Calu3 (cell line): ENCODE measurements around the gene GIMAP7. TPM values are rescaled to one million over a fixed set of nuclear protein-coding genes. Genes with fewer than 3 reads are reported as not detected.

ENCODE experiments used
- BruUV-seq: library from RNA; stranded (reverse); fragments of 400-500 nt; replicated peaks from 2 replicates; lab custom pipeline; 2021; lab: Mats Ljungman, UMichigan
- CTCF ChIA-PET: fragments of 300-600 bp; sonication (Branson Sonifier 250); formaldehyde crosslinking; loops from one replicate; lab custom pipeline; 2022; ENCODE audit warnings: antibody characterized with exemption; lab: Charles Lee
- DNase-seq: peaks from one replicate; pipeline ENCODE4 v3.0.0; 2022
- H3K27ac Mint-ChIP-seq: one replicate; pipeline ENCODE4 v1.8.0; 2022; ENCODE audit warnings: mixed read lengths; ENCODE audit not compliant: unreplicated experiment
- H3K27me3 Mint-ChIP-seq: one replicate; pipeline ENCODE4 v1.8.0; 2022; ENCODE audit warnings: mixed read lengths; ENCODE audit not compliant: unreplicated experiment
- H3K36me3 Mint-ChIP-seq: one replicate; pipeline ENCODE4 v1.8.0; 2022; ENCODE audit warnings: mild to moderate bottlenecking, moderate library complexity, mixed read lengths; ENCODE audit not compliant: insufficient read depth, unreplicated experiment
- H3K4me1 Mint-ChIP-seq: one replicate; pipeline ENCODE4 v1.8.0; 2022; ENCODE audit warnings: mild to moderate bottlenecking, low read depth, mixed read lengths; ENCODE audit not compliant: unreplicated experiment
- H3K4me3 Mint-ChIP-seq: one replicate; pipeline ENCODE4 v1.8.0; 2022; ENCODE audit warnings: mild to moderate bottlenecking, low read depth, moderate library complexity, mixed read lengths; ENCODE audit not compliant: unreplicated experiment
- H3K9me3 Mint-ChIP-seq: one replicate; pipeline ENCODE4 v1.8.0; 2022; ENCODE audit warnings: low read depth, mixed read lengths; ENCODE audit not compliant: unreplicated experiment
- intact Hi-C: fragments of 100-400 bp; cut with micrococcal nuclease; formaldehyde crosslinking; loops from one replicate; pipeline ENCODE4 v1.10.0; 2022; ENCODE audit not compliant: unreplicated experiment
- total RNA-seq: library from RNA; stranded (reverse); gene quantifications from 2 replicates; pipeline ENCODE4 v1.2.3, GENCODE V29; 2022
- TF ChIP-seq, protein P1 (sequence below): fragments of 200-600 bp; IDR thresholded peaks from one replicate; pipeline ENCODE4 v1.8.0; 2022; ENCODE audit warnings: antibody characterized with exemption; ENCODE audit not compliant: unreplicated experiment

The GIMAP7 gene
- total RNA-seq, 1 experiment from 2014 or later = not detected

DNA sequence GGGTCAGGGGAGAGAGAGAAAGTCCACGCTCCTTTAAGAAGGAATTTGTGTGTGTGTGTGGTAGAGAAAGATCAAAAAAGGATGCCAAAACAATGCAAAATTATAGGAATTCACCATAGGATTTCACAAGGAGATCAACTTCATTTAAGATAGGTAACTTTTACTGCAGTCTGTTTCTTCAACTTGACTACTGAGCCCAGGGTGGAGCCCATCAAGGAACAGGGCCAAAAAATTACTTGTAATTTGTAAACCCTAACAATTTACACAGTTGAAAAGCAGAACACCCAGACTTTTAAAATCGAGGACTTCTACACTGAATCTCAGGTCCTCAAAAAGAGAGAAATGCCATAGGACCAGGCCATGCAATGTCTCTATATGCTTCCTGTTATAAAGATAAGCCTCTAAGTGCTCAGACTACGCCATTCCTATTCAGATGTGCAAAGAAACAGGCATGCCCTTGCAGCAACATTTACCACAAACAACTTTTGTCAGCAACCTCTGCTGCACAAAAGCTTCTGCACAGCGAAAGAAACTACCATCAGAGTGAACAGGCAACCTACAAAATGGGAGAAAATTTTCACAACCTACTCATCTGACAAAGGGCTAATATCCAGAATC is 42.0 kb downstream of the GIMAP7 start:
- H3K27ac Mint-ChIP-seq = no peak overlapping the region
- H3K4me3 Mint-ChIP-seq = no peak overlapping the region
- H3K27me3 Mint-ChIP-seq = peaks cover 20% of the 10 kb centered on the region
- peaks cover 10% of the 10 kb centered on the region for H3K9me3 Mint-ChIP-seq
- no peaks in the 10 kb centered on the region for H3K4me1 Mint-ChIP-seq
- TF ChIP-seq, protein P1, sequence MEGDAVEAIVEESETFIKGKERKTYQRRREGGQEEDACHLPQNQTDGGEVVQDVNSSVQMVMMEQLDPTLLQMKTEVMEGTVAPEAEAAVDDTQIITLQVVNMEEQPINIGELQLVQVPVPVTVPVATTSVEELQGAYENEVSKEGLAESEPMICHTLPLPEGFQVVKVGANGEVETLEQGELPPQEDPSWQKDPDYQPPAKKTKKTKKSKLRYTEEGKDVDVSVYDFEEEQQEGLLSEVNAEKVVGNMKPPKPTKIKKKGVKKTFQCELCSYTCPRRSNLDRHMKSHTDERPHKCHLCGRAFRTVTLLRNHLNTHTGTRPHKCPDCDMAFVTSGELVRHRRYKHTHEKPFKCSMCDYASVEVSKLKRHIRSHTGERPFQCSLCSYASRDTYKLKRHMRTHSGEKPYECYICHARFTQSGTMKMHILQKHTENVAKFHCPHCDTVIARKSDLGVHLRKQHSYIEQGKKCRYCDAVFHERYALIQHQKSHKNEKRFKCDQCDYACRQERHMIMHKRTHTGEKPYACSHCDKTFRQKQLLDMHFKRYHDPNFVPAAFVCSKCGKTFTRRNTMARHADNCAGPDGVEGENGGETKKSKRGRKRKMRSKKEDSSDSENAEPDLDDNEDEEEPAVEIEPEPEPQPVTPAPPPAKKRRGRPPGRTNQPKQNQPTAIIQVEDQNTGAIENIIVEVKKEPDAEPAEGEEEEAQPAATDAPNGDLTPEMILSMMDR = no peak
- intact Hi-C loops = no loop called here
- no peaks in the 10 kb centered on the region for H3K36me3 Mint-ChIP-seq
- BruUV-seq = no TSS peak
- DNase-seq = no peak
- CTCF ChIA-PET = no interaction called here

DNA sequence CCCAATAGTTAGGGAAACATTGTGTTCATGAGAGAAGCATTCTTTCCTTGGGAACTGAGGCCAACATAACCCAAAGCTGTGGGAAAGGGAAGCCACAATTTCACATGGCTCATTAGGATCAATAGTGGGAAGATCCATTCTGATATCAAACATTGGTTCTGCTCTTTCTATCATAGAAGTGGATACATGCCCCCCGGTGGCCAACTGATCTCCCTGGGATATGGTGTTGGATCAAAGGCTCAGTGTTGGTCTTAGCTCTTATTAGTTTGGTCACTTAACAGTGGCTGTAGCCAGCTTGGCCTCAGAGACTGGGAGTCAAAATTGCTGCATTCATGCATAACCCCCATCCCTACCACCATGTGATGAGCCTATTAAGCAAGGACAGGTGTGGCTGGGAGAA is 45.8 kb downstream of the GIMAP7 start:
- CTCF ChIA-PET = no interaction called here
- Mint-ChIP-seq H3K4me3 (no peak overlapping the region), H3K4me1 (no peaks in the 10 kb centered on the region), H3K9me3 (peaks cover 7% of the 10 kb centered on the region), H3K27ac (no peak overlapping the region), H3K36me3 (no peaks in the 10 kb centered on the region), H3K27me3 (peaks cover 8% of the 10 kb centered on the region)
- intact Hi-C loops = no loop called here
- no TSS peak for BruUV-seq
- DNase-seq = no peak
- TF ChIP-seq, protein P1 = no peak

DNA sequence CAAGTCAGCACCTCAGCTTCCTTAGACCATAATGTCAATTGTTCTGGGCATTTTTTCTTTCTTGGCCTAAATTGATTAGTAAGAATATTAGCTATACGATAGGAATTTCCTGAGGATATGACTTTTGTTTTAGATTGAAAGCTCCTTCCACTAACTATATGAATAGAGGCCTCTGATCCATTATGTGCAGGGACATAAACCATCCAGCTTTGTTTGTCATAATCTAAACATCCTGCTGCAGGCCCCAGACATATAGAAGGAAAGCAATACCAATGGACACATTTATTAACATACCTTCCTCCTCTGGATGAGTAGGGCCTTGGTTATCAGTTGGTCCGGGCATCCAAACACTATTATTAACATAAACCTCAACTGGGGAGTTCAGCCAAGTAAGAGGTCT is 48.2 kb downstream of the GIMAP7 start:
- CTCF ChIA-PET = no interaction called here
- Mint-ChIP-seq H3K9me3 (peaks cover 7% of the 10 kb centered on the region), H3K36me3 (no peaks in the 10 kb centered on the region), H3K27me3 (peaks cover 8% of the 10 kb centered on the region), H3K27ac (no peak overlapping the region), H3K4me3 (no peak overlapping the region), H3K4me1 (no peaks in the 10 kb centered on the region)
- intact Hi-C loops = no loop called here
- no peak for DNase-seq
- TF ChIP-seq, protein P1 = no peak
- BruUV-seq = no TSS peak

DNA sequence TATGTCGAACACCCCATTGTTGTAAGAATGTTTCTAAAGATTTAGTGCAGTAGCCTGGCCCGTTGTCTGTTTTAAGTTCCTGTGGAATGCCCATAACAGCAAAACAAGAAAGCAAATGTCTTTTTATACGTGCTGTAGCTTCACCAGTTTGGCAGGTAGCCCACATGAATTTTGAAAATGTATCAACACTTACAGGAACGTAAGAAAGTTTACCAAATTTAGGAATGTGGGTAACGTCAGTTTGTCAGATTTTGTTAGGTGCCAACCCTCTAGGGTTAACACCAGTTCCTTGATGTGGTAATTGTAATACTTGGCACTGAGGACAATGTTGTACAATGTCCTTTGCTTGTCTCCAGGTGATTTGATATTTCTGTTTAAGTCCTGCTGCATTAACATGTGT is 49.3 kb downstream of the GIMAP7 start:
- DNase-seq = no peak
- TF ChIP-seq, protein P1 = no peak
- intact Hi-C loops = no loop called here
- Mint-ChIP-seq H3K27ac (no peak overlapping the region), H3K4me1 (no peaks in the 10 kb centered on the region), H3K36me3 (no peaks in the 10 kb centered on the region), H3K27me3 (peaks cover 8% of the 10 kb centered on the region), H3K9me3 (peaks cover 7% of the 10 kb centered on the region), H3K4me3 (no peak overlapping the region)
- no TSS peak for BruUV-seq
- CTCF ChIA-PET = no interaction called here
